ENCODE data around the gene DMD.
"Not testable (repeated sequence)": the region's sequence is repeated elsewhere in the genome, so short reads cannot be mapped to it uniquely, and the experiment has no call there.

Gene DMD

GRCh38 chrX:33211356-33212260, at the start of gene DMD:
Gene DMD, minus strand, starts transcription at chrX:33211549. Its CDS starts 237 bp downstream, at chrX:33211312.
- no peak for DNase-seq

DNA sequence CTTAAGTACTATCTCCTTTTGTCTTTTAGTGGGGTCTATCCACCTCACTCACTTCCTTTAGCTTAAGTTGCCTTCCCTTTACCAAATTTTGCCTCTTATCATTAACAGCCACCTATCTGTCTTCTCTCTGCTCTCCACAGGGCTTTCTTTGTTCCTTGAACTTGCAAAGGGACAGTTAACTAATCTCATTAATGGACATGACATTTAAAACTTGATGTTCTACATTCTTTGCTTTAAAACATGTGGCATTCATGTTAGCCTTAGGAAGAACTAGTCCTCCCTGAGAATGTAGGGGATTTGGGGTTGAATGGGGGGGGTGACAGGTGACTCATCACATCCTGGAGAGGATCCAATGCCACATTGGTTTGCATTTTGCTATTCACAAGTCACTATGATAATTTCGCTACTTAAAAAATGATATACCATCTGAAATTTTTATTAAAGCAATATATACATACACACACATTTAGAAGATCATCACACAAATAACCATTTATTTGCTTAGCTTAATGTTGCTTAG, 41.0 kb upstream of the DMD start:
- no peak for DNase-seq

DNA sequence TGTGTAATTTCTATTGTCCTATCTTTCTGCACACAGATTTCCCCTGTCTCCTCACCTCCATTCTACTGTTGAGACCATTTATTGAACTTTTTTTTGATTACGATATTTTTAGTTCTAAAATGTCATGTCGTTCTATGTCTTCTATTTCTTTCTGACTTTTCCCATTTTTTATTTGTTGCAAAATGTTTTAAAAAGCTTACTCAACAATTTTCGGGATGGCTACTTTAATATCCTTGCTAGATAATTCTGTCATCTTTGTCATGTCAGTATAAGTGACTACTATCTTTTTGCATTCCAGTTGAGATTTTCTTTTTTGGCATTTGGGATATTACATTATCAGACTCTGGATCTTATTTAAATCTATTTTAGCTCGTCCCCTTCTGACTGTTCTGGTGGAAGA, 7.5 kb upstream of the DMD start:
- no peak for DNase-seq

DNA sequence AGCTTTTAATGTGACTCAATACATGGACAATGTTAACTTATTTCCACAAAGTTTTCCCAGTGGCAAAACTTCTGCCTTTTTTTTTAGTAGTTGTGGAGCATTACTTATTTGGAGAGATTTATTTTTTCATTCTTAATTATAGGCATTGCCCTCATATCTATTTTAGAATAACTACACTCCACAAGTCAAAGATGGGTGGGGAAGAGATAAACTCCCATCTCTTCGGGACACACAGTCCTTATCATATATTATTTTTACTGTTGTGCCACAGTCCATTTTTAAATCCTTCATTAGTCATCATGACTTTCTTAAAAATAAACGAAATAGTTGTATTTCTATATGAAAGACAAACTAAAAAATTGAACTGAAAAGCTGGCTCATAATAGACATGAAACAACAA, 1.2 kb downstream of the DMD start:
- no peak for DNase-seq

DNA sequence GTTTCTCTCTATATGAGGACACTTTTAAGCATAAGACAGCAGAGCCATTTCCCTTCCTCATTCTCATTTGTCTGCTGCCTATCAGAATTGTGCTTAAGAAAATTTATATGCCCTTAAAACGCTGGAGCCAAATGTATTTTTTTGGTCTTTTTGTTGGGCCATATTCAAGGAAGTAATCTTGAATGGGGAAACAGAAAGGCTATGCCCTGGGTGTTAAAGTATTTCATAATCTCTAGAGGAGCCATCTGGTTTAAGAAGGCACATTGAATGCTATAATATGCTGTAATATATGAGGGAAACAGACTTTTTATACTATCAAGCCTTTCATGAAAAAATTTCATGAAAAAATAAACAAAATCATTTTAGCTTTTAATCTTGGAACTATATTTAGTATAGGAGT, 4.3 kb downstream of the DMD start:
- no peak for DNase-seq

- no peak for DNase-seq
Measured at GRCh38 chrX:33205321-33205720, 6.0 kb downstream of the DMD start.

- DNase-seq, result no peak
Measured at GRCh38 chrX:33204889-33205288, 6.5 kb downstream of the DMD start.

GRCh38 chrX:33198561-33199279, 12.6 kb downstream of the DMD start:
- DNase-seq, result no peak

GRCh38 chrX:33195698-33196097, 15.7 kb downstream of the DMD start:
- DNase-seq, result no peak

DNA sequence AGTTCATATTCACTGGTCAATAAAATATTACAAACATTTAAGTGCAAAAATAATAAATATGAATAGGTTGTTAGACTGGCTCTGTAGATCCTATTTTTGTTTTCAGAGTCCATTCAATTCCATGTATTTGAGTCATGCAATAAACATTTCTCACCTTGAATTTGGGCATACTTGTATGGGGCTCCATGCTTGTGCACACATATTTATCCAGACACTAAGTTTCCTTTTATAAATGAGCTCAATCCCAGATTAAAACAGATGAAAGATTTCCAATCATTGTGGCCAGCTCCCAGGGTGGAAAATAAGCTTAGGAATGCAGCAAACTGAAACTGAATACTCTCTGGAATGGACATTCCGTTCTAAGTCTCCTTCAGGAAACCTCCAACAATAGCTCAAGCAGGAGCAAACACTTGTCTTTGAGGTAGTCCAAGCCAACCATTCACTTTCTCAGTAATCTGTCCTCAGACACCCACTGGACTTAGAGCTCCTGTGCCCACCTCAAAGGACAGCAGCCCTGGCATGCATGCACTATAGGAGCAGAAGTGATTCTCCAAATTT, 16.4 kb downstream of the DMD start:
- no peak for DNase-seq

DNA sequence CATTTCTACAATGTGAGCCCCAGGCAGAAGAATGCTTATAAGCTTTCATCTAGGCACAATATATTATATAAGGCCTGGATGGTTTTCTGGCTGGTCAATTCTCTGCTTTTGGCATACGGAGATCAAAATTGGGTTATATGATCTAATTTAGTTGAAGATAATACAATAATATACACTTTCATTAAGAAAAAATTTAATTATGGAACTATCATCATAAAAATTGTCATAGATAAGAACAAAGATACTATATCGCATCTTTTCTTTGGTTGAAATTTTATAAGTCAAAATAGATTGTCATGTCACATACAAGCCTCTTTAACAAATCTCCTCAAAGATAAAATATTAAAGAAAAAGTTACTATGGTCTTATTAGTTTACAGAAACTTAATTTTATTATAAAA, 17.1 kb downstream of the DMD start:
- no peak for DNase-seq

GRCh38 chrX:33190016-33190415, 21.3 kb downstream of the DMD start:
- no peak for DNase-seq

- no peak for DNase-seq
Measured at GRCh38 chrX:33188881-33189280, 22.5 kb downstream of the DMD start.

- no peak for DNase-seq
Measured at GRCh38 chrX:33188286-33188685, 23.1 kb downstream of the DMD start.

DNA sequence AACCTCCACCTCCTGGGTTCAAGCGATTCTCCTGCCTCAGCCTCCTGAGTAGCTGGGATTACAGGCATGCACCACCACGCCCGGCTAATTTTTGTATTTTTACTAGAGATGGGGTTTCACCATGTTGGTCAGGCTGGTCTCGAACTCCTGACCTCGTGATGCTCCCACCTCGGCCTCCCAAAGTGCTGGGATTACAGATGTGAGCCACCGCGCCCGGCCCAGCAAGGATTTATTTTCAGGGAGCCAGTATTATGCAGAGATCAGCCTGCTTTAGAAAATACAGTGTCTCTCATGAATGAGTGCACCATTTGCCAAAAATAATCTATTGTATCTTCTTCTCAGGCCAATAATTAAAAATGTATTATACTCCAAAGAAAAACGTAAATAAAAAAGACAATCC, 26.5 kb downstream of the DMD start:
- DNase-seq, result not testable (repeated sequence)

- DNase-seq, result no peak
Measured at GRCh38 chrX:33183361-33183760, 28.0 kb downstream of the DMD start.

DNA sequence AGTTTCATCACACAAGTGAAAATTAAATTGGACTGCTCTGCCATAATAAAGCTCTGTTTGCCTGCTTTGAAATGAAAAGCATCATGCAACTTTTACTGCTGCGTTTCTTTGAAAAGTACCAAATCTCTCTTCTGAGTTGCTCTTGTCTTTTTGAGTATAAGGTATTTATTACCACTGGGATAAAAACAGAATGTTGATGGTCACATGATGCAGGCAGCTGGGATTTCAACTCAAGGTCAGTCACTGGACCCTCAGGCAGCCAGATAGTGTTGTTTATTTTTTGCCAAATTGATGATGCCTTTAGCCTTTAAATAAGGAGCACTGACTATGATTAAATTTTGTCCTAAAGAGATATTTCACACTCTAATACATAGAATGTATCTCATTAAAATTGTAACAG, 32.7 kb downstream of the DMD start:
- no peak for DNase-seq

- no peak for DNase-seq
Measured at GRCh38 chrX:33178218-33178617, 33.1 kb downstream of the DMD start.

GRCh38 chrX:33175201-33175600, 36.1 kb downstream of the DMD start:
- no peak for DNase-seq

- DNase-seq, result no peak
Measured at GRCh38 chrX:33171041-33171440, 40.3 kb downstream of the DMD start.

DNA sequence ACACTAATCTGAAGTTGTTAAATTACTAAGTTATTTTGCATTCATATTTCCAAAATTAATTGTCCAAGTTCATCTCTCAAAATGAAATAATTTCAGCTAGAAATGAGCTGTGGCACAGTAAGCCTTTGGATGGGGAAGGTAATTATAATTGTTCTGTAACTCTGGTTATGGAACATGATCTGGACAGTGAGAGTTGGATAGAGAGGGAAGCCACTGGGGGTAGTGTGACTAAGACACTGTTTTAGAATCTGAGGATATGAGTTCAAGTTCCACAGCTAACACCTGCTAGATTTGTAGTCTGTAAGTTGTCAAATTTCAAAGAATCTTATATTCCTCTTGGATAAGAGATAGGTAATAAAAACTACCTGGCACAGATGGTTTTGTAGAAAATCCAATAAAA, 49.5 kb downstream of the DMD start:
- no peak for DNase-seq

- DNase-seq, result no peak
Measured at GRCh38 chrX:33160273-33160672, 51.1 kb downstream of the DMD start.

DNA sequence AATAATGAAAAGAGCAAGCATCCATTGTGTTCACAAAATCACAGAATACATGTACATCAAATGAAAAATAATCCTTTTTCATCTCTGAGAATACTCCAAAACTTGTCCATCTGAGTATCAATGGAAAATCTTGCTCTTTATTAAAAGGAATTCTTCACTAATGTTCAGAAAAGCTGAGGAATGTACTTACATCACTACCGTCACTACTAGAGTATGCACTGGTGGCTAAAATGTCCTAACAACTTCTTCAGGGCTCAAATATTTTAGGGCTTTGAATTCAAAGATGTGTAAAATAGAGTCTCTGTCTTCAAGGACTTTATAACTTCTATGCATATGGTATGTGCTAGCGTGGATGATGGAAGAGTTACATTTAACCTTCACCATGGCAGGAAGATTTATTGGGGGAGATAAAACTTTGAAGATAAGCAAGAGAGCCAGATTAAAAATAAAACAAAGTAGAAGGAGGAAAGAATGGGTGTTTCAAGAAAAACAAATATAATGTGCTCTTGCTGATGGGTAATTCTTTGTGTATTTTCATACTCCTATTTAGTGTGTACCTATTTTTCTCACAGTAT, 55.1 kb downstream of the DMD start:
- DNase-seq, result no peak
